ENCODE results near the gene CD109. TPM values are rescaled to one million over a fixed set of nuclear protein-coding genes. Genes with fewer than 3 reads are reported as not detected.

Gene CD109
- total and polyA plus RNA-seq, 10 donors: 0.17 to 6.9 (median 3.8) TPM

- Histone ChIP-seq H3K36me3 (no peaks in the 10 kb centered on the region), H3K9me3 (no peaks in the 10 kb centered on the region), H3K27ac (no peak overlapping the region), H3K27me3 (replicated peaks in 1 of 7) (peaks cover 0 to 33% (median 0%) of the 10 kb centered on the region in 7 donors), H3K4me1 (peaks cover 0 to 3% (median 0%) of the 10 kb centered on the region in 6 donors), H3K4me3 (no peak overlapping the region)
- intact Hi-C loops (cut with DNase I; ENCODE audit: low total_unique reads): no loop called here
- 56 to 71% (median 65%) methylated on average over 1 of the region's 1 CpG for WGBS, 5 donors
- DNase-seq: no peak
- TF ChIP-seq CTCF (IDR thresholded peaks at IDR 0.05 in 8 of 11, conservative IDR thresholded peaks at IDR 0.05 in 3 of 11): no peak
- TF ChIP-seq POLR2AphosphoS5 (IDR thresholded peaks at IDR 0.05): no peak
- TF ChIP-seq POLR2A (IDR thresholded peaks at IDR 0.05): no peak
Observed at GRCh38 chr6:73667798-73668197, 28.2 kb upstream of the CD109 start.

GRCh38 chr6:73669005-73669404 is 27.0 kb upstream of the CD109 start:
- peaks cover 0 to 3% (median 0%) of the 10 kb centered on the region in 6 donors for H3K4me1 ChIP-seq
- H3K36me3 ChIP-seq: no peaks in the 10 kb centered on the region
- WGBS, 5 donors: 76 to 86% (median 83%) methylated on average over 1 of the region's 1 CpG
- intact Hi-C loops (cut with DNase I; ENCODE audit: low total_unique reads): no loop called here
- H3K27me3 ChIP-seq (replicated peaks in 1 of 7): peaks cover 0 to 33% (median 0%) of the 10 kb centered on the region in 7 donors
- no peak overlapping the region for H3K27ac ChIP-seq
- no peak for TF ChIP-seq POLR2AphosphoS5 (IDR thresholded peaks at IDR 0.05)
- TF ChIP-seq CTCF (IDR thresholded peaks at IDR 0.05 in 8 of 11, conservative IDR thresholded peaks at IDR 0.05 in 3 of 11): no peak
- no peak for TF ChIP-seq POLR2A (IDR thresholded peaks at IDR 0.05)
- H3K4me3 ChIP-seq: no peak overlapping the region
- no peaks in the 10 kb centered on the region for H3K9me3 ChIP-seq
- no peak for DNase-seq

GRCh38 chr6:73671911-73672685 is 23.9 kb upstream of the CD109 start:
- H3K36me3 ChIP-seq: no peaks in the 10 kb centered on the region
- 51 to 79% (median 67%) methylated on average over 8 of the region's 8 CpGs for WGBS, 5 donors
- intact Hi-C loops (cut with DNase I; ENCODE audit: low total_unique reads): no loop called here
- no peak for DNase-seq
- peaks cover 0 to 7% (median 0%) of the 10 kb centered on the region in 6 donors for H3K4me1 ChIP-seq
- no peak overlapping the region for H3K4me3 ChIP-seq
- H3K9me3 ChIP-seq: no peaks in the 10 kb centered on the region
- no peak overlapping the region for H3K27ac ChIP-seq
- no peak for TF ChIP-seq POLR2A (IDR thresholded peaks at IDR 0.05)
- TF ChIP-seq CTCF (IDR thresholded peaks at IDR 0.05 in 8 of 11, conservative IDR thresholded peaks at IDR 0.05 in 3 of 11): no peak
- no peak for TF ChIP-seq POLR2AphosphoS5 (IDR thresholded peaks at IDR 0.05)
- peaks cover 0 to 24% (median 0%) of the 10 kb centered on the region in 7 donors for H3K27me3 ChIP-seq (replicated peaks in 1 of 7)

- H3K4me3 ChIP-seq: no peak overlapping the region
- peaks cover 0 to 7% (median 0%) of the 10 kb centered on the region in 6 donors for H3K4me1 ChIP-seq
- H3K27me3 ChIP-seq (replicated peaks in 1 of 7): peaks cover 0 to 13% (median 0%) of the 10 kb centered on the region in 7 donors
- DNase-seq: peak; percentile 85
- no peaks in the 10 kb centered on the region for H3K9me3 ChIP-seq
- H3K36me3 ChIP-seq: no peaks in the 10 kb centered on the region
- TF ChIP-seq POLR2AphosphoS5 (IDR thresholded peaks at IDR 0.05) (no peak), POLR2A (IDR thresholded peaks at IDR 0.05) (no peak), CTCF (IDR thresholded peaks at IDR 0.05 in 8 of 11, conservative IDR thresholded peaks at IDR 0.05 in 3 of 11) (peak in 10 of 11 experiments; percentile 57 to 84 (median 76))
- H3K27ac ChIP-seq: no peak overlapping the region
- 52 to 66% (median 58%) methylated on average over 4 of the region's 4 CpGs for WGBS, 5 donors
- intact Hi-C loops (cut with DNase I; ENCODE audit: low total_unique reads): loop anchor here (5.0 kb wide), 1 partner anchor 57 kb away; no protein-coding TSS in a partner anchor
Observed at GRCh38 chr6:73675466-73676098, 20.4 kb upstream of the CD109 start.
